Lower leg skin (tissue), 4 donors: ENCODE results near the gene MIER1. TPM values are rescaled to one million over a fixed set of nuclear protein-coding genes. Genes with fewer than 3 reads are reported as not detected.

Experiments
- DNase-seq, 2 donors: peaks; one replicate each; pipeline ENCODE4 v3.0.0-alpha.2; 2019; ENCODE audit warnings: low spot score in 2 of 2
- H3K4me3 ChIP-seq: fragments of 200-600 bp; sonication (generic); 2 replicates; pipeline ENCODE4 v1.5.1; 2017; ENCODE audit warnings: mild to moderate bottlenecking, low read depth; ENCODE audit not compliant: poor library complexity, severe bottlenecking
- CTCF ChIP-seq, 3 donors: fragments of 450-650 bp; IDR thresholded peaks; one replicate each; pipeline ENCODE4 v1.5.1; 2016; ENCODE audit warnings: antibody characterized with exemption in 3 of 3, mild to moderate bottlenecking in 3 of 3, moderate library complexity in 2 of 3
- POLR2A ChIP-seq, 2 donors: fragments of 450-650 bp; IDR thresholded peaks; one replicate each; pipeline ENCODE4 v1.6.1; 2016 to 2017; ENCODE audit warnings: antibody characterized with exemption in 2 of 2, mild to moderate bottlenecking in 1 of 2, moderate library complexity in 1 of 2
- WGBS, 2 donors: methylation state at CpG; one replicate each; pipeline ENCODE4 v1.1.5; 2018; 5-methylcytosine and 5-hydroxymethylcytosine counted together
- intact Hi-C: fragments of 100-400 bp; cut with DNase I; formaldehyde crosslinking; loops from one replicate; pipeline ENCODE4 v1.15.0; 2023; ENCODE audit warnings: low total_unique reads
- total RNA-seq, 4 donors: library from RNA; depleted of rRNA; stranded (reverse); fragments of >200 nt; gene quantifications; one replicate each; pipeline ENCODE4 v1.1.0, GENCODE V29; 2016

MIER1 gene
- total RNA-seq, 4 donors from 2014 or later = 17.0 to 26.5 (median 21.0) TPM

GRCh38 chr1:66916320-66916719 is 8.5 kb upstream of the MIER1 start:
- no peak overlapping the region for H3K4me3 ChIP-seq
- 32 to 36% methylated on average over 2 of the region's 2 CpGs for WGBS, 2 donors
- DNase-seq = no peak
- intact Hi-C loops = no loop called here
- TF ChIP-seq POLR2A (IDR thresholded peaks at IDR 0.05) (no peak), CTCF (IDR thresholded peaks at IDR 0.05) (no peak)

- H3K4me3 ChIP-seq = no peak overlapping the region
- 94 to 95% methylated on average over 1 of the region's 1 CpG for WGBS, 2 donors
- intact Hi-C loops = no loop called here
- no peak for TF ChIP-seq CTCF (IDR thresholded peaks at IDR 0.05)
- TF ChIP-seq POLR2A (IDR thresholded peaks at IDR 0.05) = no peak
- DNase-seq = no peak
Measured at GRCh38 chr1:66917476-66917875, 7.3 kb upstream of the MIER1 start.

GRCh38 chr1:66919063-66919462 is 5.7 kb upstream of the MIER1 start:
- no peak for DNase-seq
- H3K4me3 ChIP-seq = no peak overlapping the region
- WGBS, 2 donors = 80 to 100% methylated on average over 1 of the region's 1 CpG
- TF ChIP-seq POLR2A (IDR thresholded peaks at IDR 0.05) = no peak
- no peak for TF ChIP-seq CTCF (IDR thresholded peaks at IDR 0.05)
- intact Hi-C loops = no loop called here

GRCh38 chr1:66919828-66920227 is 5.0 kb upstream of the MIER1 start:
- intact Hi-C loops = no loop called here
- H3K4me3 ChIP-seq = no peak overlapping the region
- TF ChIP-seq POLR2A (IDR thresholded peaks at IDR 0.05) = no peak
- TF ChIP-seq CTCF (IDR thresholded peaks at IDR 0.05) = no peak
- no peak for DNase-seq
- 90 to 93% methylated on average over 3 of the region's 3 CpGs for WGBS, 2 donors

- intact Hi-C loops = no loop called here
- no peak overlapping the region for H3K4me3 ChIP-seq
- 96 to 98% methylated on average over 2 of the region's 2 CpGs for WGBS, 2 donors
- TF ChIP-seq POLR2A (IDR thresholded peaks at IDR 0.05) = no peak
- no peak for TF ChIP-seq CTCF (IDR thresholded peaks at IDR 0.05)
- no peak for DNase-seq
Measured at GRCh38 chr1:66920543-66920942, 4.2 kb upstream of the MIER1 start.

GRCh38 chr1:66925558-66925910 is 744 bp downstream of the MIER1 start:
- intact Hi-C loops = no loop called here
- no peak for DNase-seq

More at GRCh38 chr1:66925558-66925910, 744 bp downstream of the MIER1 start:
- H3K4me3 ChIP-seq = peak overlapping the region; percentile 47
- WGBS, 2 donors = 2 to 5% methylated on average over 11 of the region's 11 CpGs
- no peak for TF ChIP-seq CTCF (IDR thresholded peaks at IDR 0.05)
- TF ChIP-seq POLR2A (IDR thresholded peaks at IDR 0.05) = no peak
